HG03280 (cell line): ENCODE data around the gene MESD.

ENCODE experiments used
- ATAC-seq: cut with Tn5 transposase; IDR thresholded peaks from one replicate; pipeline ENCODE4 v1.9.1; 2021; ENCODE audit warnings: mild to moderate bottlenecking, moderate library complexity; ENCODE audit not compliant: unreplicated experiment

The MESD gene

GRCh38 chr15:80940331-80940730 is 49.3 kb downstream of the MESD start:
- no peak for ATAC-seq

- ATAC-seq, result no peak
These were observed 50.4 kb downstream of the MESD start for GRCh38 chr15:80939216-80939615.

- no peak for ATAC-seq
These were observed 51.9 kb downstream of the MESD start for GRCh38 chr15:80937718-80938117.

GRCh38 chr15:80936288-80937078 is 53.1 kb downstream of the MESD start:
- no peak for ATAC-seq

GRCh38 chr15:80934761-80935221 is 54.8 kb downstream of the MESD start:
- no peak for ATAC-seq

- ATAC-seq, result no peak
These were observed 56.6 kb downstream of the MESD start for GRCh38 chr15:80932989-80933388.

- no peak for ATAC-seq
These were observed 57.2 kb downstream of the MESD start for GRCh38 chr15:80932513-80932815.

- no peak for ATAC-seq
These were observed 57.7 kb downstream of the MESD start for GRCh38 chr15:80931721-80932512.

GRCh38 chr15:80931191-80931590 is 58.4 kb downstream of the MESD start:
- ATAC-seq, result no peak

GRCh38 chr15:80929689-80930088 is 59.9 kb downstream of the MESD start:
- no peak for ATAC-seq

- ATAC-seq, result no peak
These were observed 60.4 kb downstream of the MESD start for GRCh38 chr15:80929225-80929624.

- ATAC-seq, result no peak
These were observed 63.5 kb downstream of the MESD start for GRCh38 chr15:80926126-80926525.

- no peak for ATAC-seq
These were observed 64.0 kb downstream of the MESD start for GRCh38 chr15:80925597-80926059.

GRCh38 chr15:80924278-80924677 is 65.3 kb downstream of the MESD start:
- no peak for ATAC-seq

GRCh38 chr15:80923668-80924067 is 66.0 kb downstream of the MESD start:
- no peak for ATAC-seq

- no peak for ATAC-seq
These were observed 67.7 kb downstream of the MESD start for GRCh38 chr15:80921736-80922410.

GRCh38 chr15:80920271-80920699 is 69.3 kb downstream of the MESD start:
- ATAC-seq, result no peak

GRCh38 chr15:80918196-80918783 is 71.3 kb downstream of the MESD start:
- no peak for ATAC-seq

- no peak for ATAC-seq
These were observed 73.6 kb downstream of the MESD start for GRCh38 chr15:80916056-80916455.

GRCh38 chr15:80915472-80915871 is 74.1 kb downstream of the MESD start:
- no peak for ATAC-seq

GRCh38 chr15:80913541-80913940 is 76.1 kb downstream of the MESD start:
- ATAC-seq, result no peak
